GM18867 (cell line): ENCODE data around the gene JCAD.

Experiments
- ATAC-seq: cut with Tn5 transposase; IDR thresholded peaks from one replicate; pipeline ENCODE4 v1.9.1; 2021; ENCODE audit warnings: mild to moderate bottlenecking, moderate library complexity; ENCODE audit not compliant: unreplicated experiment

The JCAD gene

DNA sequence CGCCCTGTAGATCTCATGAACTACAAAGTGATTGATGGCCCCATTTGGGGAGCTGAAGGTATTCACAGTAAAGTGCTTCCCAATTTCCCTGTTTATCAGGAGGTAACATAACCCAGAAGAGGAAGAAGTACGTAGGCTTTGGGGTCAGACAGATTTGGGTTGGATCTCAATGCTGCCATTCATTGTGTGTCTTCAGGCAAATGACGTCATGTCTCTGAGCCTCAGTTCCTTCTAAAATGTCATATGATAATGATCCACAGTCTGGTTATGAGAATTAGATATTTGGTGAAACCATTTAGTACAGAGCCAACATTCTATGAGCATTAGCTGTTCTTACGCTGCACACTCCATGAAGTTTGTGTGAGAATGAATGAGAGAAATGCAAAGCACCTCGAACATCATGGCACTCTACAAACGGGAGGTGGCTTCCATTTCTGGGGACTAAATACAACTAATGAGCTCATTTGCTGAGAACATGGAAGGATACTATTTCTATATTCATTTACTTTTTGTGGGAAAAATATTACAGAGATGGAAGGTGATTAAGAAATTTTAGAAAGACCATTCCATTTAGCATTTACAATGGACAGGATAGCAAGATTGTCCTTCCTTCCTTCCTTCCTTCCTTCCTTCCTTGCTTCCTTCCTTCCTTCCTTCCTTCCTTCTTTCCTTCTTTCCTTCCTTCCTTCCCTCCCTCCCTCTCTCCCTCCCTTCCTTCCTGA, 13.8 kb upstream of the JCAD start:
- no peak for ATAC-seq

DNA sequence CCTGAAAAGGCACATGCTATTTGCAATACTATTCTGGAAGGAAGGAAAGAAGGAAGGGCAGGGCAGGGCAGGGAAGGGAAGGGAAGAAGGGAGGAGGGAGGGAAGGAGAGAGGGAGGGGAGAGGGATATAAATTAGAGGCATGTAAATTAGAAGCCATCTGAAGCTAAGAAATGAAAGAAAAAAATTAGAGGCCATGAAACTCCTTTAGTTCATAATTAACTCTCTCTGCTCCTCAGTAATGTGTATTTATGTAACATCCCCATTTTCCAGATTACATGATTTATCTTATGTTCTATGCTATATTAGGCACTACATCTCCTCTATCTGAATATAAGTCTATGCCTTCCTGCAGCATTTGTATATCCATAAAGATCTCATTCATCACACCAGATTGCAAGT, 12.7 kb upstream of the JCAD start:
- no peak for ATAC-seq

DNA sequence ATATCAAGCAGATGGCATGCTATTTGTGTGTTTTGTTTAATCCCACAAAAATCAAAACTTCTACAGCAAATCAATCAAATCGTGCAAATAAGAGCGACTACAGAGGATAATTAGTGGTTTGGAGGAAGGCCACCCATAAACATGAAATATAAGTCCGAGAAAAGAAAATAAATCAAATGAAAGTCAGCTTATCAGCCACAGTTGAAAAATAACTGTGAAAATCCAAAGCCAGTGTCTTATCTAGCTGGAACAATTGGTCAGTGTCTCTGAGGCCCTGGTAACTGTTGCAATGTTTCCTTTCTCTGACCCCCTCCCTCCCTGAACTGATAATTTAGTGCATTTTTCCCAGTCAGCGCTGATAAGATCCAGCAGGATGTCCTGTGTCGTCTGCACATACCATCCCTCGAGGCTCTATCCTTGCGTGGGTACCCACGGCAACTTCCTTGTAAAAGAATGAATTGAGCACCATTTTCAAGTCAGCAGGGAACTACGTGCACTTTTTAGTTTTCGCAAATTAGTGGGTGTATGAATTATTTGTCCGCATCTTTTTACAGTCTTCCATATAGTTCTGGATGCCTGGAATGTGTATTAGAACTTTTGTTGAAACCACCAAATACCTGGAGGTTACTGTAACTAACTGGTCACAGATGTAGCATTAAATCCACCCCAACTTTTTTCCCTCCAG, 10.8 kb upstream of the JCAD start:
- no peak for ATAC-seq

DNA sequence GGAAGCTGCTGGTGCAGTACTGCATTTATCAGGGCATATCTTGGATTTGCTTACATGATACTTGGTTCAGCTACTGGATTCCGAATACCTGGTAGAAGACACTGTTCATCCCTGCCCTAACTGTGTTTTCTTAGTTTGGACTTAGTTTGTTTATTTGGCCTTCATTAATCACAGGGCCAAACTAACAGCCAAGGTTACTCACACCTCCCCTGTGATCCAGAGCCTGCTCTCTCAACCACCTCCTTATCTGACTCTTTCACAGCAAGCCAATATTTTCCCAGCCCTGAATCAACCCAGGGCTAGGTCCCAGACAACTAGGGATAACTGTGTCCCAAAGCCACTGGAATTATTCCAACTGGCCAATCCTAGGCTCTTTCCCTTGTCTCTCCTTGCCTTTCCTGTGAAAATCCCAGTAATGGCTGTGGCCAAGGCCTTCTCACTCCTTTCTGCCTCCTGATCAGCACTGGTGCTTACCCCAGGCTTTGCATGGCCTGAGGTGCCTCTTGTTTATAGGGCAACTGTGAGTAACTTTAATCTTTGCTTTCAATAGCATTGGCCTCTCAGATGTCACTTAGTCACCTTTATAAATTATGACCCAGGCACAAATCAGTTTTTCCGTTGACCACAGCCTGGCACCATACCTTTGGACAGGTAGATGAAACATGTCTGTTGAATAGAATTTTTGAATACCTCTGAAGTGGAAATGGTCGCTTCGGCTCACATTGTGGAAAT, 9.3 kb upstream of the JCAD start:
- ATAC-seq: no peak

DNA sequence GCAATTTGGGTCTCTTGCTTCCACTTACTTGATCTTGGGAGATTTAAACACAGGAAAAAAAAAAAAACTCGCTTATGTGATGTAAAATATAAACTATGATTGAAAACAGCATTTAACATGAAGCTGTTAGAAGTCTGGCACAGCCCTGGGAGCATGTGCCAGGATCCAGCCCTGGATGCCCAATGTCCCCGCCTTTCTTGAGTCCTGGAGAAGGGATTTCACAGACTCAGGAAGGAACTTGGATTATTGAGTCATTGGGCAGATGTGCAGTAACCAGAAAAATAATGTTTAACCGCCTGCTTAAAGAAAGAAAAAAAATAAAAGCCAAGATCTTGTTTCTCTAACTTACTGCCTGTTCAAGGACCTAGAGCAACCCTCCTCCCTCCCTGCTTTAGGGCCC, 3.7 kb upstream of the JCAD start:
- ATAC-seq: no peak

DNA sequence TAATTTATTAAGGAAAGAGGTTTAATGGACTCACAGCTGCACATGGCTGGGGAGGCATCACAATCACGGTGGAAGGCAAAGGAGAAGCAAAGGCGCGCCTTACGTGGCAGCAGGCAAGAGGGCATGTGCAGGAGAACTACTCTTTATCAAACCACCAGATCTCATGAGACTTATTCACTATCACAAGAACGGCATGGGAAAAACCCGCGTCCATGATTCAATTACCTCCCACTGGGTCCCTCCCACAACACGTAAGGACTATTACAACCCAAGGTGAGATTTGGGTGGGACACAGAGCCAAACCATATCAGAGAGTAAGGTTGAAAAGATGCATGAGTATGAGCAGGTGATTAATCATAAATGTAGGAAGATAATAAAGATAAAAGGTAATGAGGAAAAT, 3.2 kb upstream of the JCAD start:
- no peak for ATAC-seq

DNA sequence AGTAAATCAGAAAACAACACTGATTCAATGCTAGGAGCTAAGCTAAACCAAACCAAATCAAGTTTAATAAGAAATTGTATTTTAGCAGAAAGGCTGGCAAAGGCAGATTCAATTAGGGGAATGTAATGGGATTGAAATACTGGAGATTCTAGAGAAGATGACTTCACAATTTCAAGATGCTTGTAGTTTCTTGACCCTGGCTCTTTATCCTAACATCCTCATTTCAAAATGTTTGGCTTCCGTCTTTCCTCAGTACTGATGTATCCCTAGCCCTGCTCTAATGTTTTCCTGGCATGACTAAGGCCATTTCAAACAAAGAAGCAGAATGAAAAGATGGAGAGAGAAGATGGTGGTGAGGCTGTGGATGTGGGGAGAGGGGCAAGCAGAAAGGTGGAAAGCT, 2.7 kb upstream of the JCAD start:
- no peak for ATAC-seq

DNA sequence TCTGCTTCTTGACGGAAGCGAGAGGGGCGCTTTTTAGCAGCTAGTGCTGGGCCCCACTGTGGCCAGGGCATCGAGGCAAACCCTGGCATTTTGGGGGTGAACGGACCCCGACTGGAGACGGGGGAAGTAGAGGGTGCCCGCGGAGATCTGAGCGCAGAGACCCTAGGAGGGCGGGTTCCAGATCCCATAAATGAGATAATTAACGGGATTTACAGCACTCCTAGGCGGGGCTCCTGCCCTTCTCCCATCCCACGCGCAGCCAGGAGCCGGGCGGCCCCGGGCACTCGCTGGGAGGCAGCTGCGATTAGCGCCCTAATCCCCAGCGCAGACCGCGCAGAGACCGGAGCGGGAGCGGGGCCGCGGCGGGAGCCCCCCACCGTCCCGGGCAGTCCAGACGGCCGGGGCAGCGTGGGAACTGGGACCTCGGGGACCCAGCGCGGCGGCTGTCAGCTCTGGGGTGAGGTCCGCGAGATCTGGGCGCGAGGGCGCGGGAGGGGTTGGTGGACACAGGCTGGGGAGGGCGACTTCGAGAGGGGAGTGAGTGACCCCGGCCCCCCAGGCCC, 735 bp downstream of the JCAD start:
- ATAC-seq: no peak

DNA sequence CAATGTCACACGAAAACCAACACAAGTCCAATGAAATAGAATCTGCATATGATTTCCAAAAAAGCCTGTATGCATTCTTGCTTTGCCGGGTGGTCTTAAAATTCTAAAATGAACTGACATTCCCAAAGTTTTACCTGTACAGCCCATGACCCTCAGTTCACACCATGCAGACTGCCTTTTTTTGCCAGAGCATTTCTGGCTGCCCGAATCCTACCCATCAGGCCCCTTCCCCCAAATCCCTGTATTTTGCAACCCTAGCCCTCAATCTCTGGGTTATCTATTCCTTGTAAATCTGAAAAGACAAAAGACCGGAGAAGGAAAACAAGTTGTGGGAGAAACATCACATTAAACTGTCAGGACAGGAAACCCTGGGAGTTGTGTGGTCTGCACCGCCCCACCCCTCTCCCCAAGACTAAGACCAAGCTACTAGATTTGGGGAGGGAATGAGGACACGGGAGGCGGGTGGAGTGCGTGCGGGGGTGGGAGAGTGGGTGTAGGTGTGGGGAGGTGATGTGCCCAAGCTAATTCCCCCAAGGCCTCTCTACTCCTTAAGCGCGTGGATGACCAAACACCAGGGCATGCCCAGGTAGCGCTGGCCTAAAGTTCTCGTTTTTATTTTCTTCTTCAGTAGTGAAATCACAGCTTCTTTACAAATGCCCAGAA, 1.4 kb downstream of the JCAD start:
- no peak for ATAC-seq

DNA sequence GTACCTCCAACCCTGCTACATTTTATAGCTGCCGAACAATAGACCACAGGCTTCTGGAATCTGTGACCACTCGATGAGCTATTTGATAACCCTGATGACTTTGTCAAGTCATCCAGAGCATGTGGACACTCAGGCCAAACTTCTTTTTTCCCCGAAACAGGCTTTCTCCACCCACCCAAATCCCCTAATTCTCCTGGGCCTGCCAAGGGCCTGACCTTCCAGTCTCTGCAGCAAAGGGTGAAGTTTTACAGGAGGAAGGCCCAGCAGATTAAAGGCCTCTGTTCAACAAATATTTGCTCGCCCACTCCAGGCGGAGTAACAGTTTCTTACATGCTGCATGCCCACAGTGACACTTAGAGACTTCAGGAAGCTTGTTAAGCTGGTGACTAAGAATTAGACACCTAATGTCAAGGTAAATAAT, 2.0 kb downstream of the JCAD start:
- no peak for ATAC-seq

DNA sequence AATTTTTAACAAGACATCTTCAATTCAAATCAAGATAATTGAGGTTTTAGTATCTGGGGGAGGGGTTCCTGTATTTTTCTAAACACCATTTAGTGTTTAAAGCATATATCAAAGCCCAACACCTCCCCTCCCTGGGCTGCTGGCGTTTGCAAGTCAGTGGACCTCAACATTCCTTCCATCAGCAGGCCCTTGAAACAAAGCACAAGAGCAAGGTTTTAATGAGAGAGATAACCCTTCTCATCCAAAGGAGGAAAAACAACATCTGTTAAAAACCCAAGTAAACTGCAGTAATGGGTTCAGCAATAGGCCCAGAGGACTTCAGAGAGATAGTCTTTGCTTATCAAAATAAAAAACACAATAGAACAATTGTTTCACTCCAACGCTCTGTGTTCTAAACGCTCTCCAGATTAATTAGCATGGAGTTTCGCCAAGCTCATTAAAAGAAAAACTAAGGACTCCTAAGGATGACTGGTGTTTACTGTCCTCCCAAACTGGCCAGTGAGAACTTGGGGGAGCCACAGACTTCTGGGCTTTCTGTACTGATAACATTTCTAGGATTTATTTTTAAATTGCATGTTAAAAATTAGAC, 2.5 kb downstream of the JCAD start:
- no peak for ATAC-seq

DNA sequence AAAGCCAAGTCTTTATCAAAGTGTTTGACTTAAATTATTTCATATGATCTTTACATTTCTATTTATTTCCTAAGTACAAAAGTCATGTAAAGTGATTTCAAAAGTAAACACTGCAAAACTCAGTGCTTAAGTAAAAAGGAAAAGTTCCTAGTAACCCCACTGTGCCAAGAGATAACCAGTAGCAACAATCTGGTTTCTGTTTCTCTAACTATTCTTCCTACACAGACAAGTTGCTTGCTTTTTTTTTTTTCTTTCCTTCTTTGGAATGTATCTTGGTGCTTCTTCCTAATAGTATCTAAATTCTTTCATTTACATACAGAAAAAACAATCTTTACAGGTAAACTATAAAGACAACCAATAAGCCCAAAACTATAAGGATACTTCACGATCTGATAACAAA, 3.1 kb downstream of the JCAD start:
- ATAC-seq: no peak

DNA sequence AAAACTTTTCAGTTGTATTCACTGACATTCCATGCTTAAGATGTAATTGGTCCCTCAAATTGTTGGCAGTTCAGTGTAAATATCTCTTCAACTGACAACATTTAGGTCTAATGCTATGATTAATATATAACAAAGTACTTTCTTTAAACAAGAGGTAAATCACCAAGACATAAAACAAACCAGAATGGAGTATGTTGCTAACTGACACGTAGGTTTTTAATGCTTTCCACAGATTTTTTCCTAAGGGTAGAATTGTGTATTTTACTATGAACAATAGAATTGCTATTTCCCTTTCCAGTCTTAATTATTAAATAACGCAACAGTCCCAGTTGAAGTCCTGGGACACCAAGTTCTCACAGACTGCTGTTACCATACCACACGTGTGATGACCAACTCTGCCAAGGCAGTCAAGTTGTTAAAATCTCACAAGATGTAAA, 4.1 kb downstream of the JCAD start:
- ATAC-seq: no peak

DNA sequence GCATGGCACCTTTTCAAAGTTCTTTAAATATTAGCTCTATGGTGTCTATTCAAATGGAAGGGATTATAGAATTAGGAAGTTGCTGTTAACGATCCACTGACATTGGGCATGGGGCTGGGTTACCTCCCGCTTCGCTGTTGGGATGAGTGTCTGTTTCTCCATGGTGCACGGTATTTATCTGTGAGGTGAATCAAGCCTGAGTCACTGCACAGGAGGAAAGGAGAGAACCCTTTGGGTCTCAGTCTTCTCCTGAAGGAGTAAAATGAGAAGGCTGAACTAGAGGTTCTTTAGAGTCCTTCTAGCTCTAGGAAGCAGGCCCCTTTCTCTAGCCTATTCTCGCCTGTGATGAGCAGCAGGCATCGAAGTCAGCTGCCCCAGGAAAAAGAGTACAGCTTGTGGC, 7.3 kb downstream of the JCAD start:
- no peak for ATAC-seq

DNA sequence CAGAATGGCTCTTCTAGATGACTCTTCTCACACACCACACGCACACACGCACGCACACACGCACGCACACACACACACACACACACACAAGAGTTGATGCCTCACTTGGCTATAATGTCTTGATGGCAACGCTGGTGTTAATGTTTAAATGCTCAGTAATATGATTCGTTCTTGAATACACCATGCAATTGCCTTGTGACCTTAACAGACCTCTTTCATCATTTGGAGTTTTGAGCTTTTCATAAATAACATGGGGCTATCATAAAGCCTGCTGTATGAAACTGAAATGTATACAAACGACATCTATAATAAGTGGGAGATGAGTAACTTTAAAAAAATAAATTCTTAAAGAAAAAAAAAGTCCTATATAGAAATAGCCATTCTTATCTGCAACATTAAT, 8.2 kb downstream of the JCAD start:
- no peak for ATAC-seq

DNA sequence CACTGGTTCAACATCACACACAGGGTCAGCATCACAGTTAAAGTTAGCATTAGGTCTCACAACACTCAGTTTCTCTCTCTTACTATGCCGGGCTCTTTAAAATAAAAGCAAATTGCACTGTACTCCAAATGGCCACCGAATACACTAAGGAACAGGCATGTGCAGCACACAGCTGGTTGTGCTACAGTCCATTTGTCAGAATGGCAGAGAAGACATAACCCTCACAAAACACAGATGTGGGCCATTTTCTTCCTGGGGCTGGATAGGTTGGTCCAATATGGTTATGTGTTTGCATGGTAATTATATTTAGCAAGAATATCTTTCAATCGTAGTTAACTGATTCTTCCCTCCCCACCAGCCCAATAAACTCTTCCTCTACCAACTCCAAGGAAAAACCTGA, 9.0 kb downstream of the JCAD start:
- no peak for ATAC-seq

DNA sequence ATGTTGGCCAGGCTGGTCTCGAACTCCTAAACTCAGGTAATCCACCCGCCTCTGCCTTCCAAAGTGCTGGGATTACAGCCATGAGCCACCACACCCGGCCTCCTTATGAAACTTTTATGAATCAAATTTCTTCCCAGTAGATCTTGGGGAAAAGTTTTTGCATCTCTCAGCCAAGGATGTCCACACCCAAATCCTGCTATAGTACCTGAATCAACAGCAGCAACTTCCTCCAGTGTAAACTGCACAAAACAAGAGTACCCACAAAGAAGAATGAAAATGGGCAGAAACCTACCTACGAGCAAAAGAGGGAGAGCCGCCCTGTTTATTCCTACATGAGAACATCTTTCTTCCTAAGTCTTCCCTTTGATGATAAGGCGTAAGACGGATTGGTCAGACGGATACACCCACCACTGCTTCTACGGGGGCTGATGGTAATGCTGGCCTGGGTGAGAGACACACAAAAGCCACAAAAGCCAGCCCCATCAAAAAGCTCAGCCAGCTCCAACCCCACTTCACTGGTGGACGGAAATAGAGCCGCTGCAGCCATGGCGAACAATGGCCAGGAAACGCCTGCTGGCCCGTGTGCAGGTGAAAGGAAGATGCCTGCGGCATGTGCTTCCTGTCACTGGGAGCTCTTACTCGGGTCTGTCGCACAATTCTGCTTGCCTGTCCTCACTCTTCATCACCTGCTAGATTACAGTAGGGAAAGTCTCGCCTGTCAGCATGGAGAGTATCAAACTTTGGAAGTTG, 10.4 kb downstream of the JCAD start:
- ATAC-seq: no peak

DNA sequence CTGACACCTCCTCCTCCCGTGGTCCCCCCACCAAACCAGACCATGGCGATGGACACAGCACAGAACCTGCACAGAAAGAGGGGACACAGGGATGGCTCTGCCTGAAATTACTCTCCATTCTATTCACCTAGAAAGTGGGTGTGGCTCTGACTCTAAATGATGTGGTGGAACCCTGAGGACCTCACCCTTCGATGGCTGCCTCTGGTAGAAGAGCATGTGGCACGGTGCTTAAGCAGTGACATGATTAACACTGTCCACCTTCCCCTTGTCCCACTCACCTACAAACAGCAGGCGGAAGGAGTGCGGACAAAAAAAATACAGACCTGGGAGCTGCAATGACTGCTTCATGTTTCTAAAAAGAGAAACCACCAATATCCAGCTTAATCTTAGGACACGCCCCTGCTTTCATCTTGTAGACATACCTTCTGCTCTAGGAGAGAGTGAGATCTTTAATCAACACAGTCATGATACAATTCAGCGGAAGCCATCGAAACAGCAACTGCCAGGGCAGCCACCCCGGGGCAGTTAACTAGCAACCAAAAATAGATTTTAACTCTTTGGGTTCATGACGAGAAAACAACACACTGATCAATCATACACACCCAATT, 11.4 kb downstream of the JCAD start:
- ATAC-seq: no peak

DNA sequence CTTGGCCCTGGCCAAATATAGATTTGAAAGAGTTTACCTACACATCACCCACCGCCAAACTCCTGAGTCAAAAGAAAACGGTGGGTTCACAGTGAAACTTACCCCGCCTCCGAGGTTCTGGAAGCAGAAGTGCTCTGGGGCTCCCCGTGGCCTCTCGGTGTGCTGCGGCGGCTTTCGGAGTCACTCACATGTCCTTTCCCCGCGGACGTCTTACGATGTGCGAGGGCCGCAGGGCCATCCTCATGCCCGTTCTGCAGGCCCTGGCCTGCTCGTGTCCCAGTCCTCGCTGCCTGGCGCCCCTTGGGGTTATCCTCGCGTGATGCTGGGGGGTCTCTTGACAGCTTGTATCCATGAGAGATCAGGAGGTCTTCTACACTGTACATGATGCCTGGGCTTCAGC, 12.0 kb downstream of the JCAD start:
- peak; percentile 55 for ATAC-seq

DNA sequence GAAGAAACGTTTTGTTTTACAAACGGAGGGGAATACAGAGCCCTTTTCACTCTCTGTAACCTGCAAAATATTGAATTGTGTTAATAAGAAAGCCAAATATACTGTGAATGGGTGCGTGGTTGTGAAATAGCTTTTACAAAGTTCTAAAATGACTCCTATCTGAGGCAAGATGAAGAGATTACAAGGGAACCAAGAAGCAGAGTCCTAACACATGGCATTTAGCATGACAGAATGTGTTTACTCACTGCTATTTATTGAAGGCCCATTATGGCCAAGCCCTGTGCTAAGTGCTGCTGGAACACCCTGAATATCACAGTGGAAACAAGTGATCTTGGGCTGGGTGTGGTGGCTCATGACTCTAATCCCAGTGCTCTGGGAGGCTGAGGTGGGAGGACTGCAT, 12.9 kb downstream of the JCAD start:
- ATAC-seq: no peak
